ENCODE measurements around the gene ESPL1.

GRCh38 chr12:53218551-53219291, 49.4 kb upstream of the ESPL1 start:
- TF ChIP-seq SPI1 (IDR thresholded peaks at IDR 0.05; ENCODE audit: low read depth, low read length): no peak
- TF ChIP-seq PAX5 (IDR thresholded peaks at IDR 0.05; ENCODE audit: insufficient read depth, low read length, severe bottlenecking): no peak
- TF ChIP-seq POLR2A (IDR thresholded peaks at IDR 0.05; ENCODE audit: low read depth, low read length): no peak
- no peak for TF ChIP-seq POLR2AphosphoS5 (IDR thresholded peaks at IDR 0.05; ENCODE audit: low read depth, low read length)
- TF ChIP-seq TAF1 (IDR thresholded peaks at IDR 0.05; ENCODE audit: low read depth, low read length): no peak
